Activated T-helper 17 cell treated with anti-CD3 and anti-CD28 coated beads, Interleukin-2, amount 50 U/mL, for 72 hours (primary cell): ENCODE measurements around the gene FBXW11. TPM values are rescaled to one million over a fixed set of nuclear protein-coding genes. Genes with fewer than 3 reads are reported as not detected.

Experiments
- ATAC-seq: fragments of 150-1000 bp; cut with Tn5 transposase; replicated peaks from 2 replicates; pipeline ENCODE4 v1.10.0; 2021; ENCODE audit warnings: mild to moderate bottlenecking, moderate library complexity
- H3K27ac Mint-ChIP-seq: one replicate; pipeline ENCODE4 v1.8.0; 2022; ENCODE audit warnings: mixed read lengths
- H3K27me3 Mint-ChIP-seq: one replicate; pipeline ENCODE4 v1.8.0; 2022; ENCODE audit warnings: mixed read lengths
- H3K36me3 Mint-ChIP-seq: one replicate; pipeline ENCODE4 v1.8.0; 2022; ENCODE audit warnings: low read depth, mild to moderate bottlenecking, mixed read lengths
- H3K4me1 Mint-ChIP-seq: one replicate; pipeline ENCODE4 v1.8.0; 2022; ENCODE audit warnings: mixed read lengths
- H3K4me3 Mint-ChIP-seq: one replicate; pipeline ENCODE4 v1.8.0; 2022; ENCODE audit warnings: mild to moderate bottlenecking, mixed read lengths
- H3K9me3 Mint-ChIP-seq: one replicate; pipeline ENCODE4 v1.8.0; 2022; ENCODE audit warnings: mixed read lengths
- total RNA-seq, 2 donors: library from RNA; stranded (reverse); gene quantifications; one replicate each; pipeline ENCODE4 v1.2.3, GENCODE V29; 2022

FBXW11 gene
- total RNA-seq, 2 donors from 2014 or later, result 48.1 to 51.4 TPM

GRCh38 chr5:171820561-171820960, 185.9 kb downstream of the FBXW11 start:
- H3K4me1 Mint-ChIP-seq, result no peaks in the 10 kb centered on the region
- peaks cover 4% of the 10 kb centered on the region for H3K27me3 Mint-ChIP-seq
- H3K4me3 Mint-ChIP-seq, result no peak overlapping the region
- no peak overlapping the region for H3K27ac Mint-ChIP-seq
- H3K36me3 Mint-ChIP-seq, result no peaks in the 10 kb centered on the region
- no peaks in the 10 kb centered on the region for H3K9me3 Mint-ChIP-seq
- ATAC-seq, result no peak

DNA sequence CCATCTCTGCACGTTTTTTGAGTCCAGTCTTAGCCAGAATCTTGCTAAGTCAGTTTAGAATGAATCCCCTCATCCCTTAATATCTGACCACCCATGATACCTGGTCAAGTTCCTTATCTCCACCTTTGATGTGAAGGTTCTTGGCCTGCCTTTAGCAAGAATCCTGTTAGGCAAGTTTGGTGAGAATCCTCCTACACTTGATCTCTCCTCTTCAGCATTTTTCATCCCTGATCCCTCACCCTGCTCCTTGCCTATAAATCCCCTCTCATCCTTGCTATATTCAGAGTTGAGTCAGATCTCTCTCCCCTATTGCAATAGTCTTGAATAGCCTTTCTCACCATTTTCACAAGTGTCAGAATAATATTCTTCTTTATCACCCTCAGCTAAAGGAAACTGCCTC, 189.8 kb downstream of the FBXW11 start:
- no peaks in the 10 kb centered on the region for H3K36me3 Mint-ChIP-seq
- H3K4me1 Mint-ChIP-seq, result no peaks in the 10 kb centered on the region
- no peak overlapping the region for H3K4me3 Mint-ChIP-seq
- no peak overlapping the region for H3K27ac Mint-ChIP-seq
- H3K27me3 Mint-ChIP-seq, result no peaks in the 10 kb centered on the region
- no peak for ATAC-seq
- no peaks in the 10 kb centered on the region for H3K9me3 Mint-ChIP-seq

GRCh38 chr5:171813813-171814490, 192.5 kb downstream of the FBXW11 start:
- Mint-ChIP-seq H3K4me3 (no peak overlapping the region), H3K9me3 (peaks cover 5% of the 10 kb centered on the region), H3K4me1 (no peaks in the 10 kb centered on the region), H3K36me3 (no peaks in the 10 kb centered on the region), H3K27me3 (no peaks in the 10 kb centered on the region), H3K27ac (no peak overlapping the region)
- ATAC-seq, result no peak

DNA sequence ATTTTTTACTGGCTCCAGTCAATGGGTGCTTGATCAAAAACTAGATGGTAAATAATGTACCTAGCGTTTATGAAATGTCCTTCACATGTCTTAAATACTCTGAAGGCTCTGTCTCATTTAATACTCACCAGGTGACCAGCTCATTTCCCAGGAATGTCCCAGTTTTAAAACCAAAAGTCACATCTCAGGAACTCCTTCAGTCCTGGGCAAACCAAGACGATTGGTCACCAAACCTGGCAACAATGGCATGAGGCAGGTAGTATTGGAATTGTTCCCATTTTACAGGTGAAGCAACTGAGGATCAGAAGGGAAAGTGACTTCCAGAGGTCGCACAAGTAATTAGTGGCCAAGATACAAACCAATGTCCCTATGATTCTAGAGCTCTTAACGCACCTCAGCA, 193.2 kb downstream of the FBXW11 start:
- H3K27ac Mint-ChIP-seq, result no peak overlapping the region
- H3K36me3 Mint-ChIP-seq, result no peaks in the 10 kb centered on the region
- H3K27me3 Mint-ChIP-seq, result peaks cover 3% of the 10 kb centered on the region
- no peak overlapping the region for H3K4me3 Mint-ChIP-seq
- no peaks in the 10 kb centered on the region for H3K4me1 Mint-ChIP-seq
- ATAC-seq, result no peak
- peaks cover 5% of the 10 kb centered on the region for H3K9me3 Mint-ChIP-seq

Other genes starting within 250 kb of the FBXW11 start
- not detected for gene SMIM23, start 220.8 kb downstream of the FBXW11 start, total RNA-seq
- 100 to 1,000 TPM; 140 to 158 TPM for gene STK10, start 181.6 kb upstream of the FBXW11 start, total RNA-seq
- gene EFCAB9, start 187.5 kb upstream of the FBXW11 start, total RNA-seq, result not detected